GM18505 (cell line): ENCODE results near the gene SFXN3.

Experiments
- ATAC-seq: cut with Tn5 transposase; IDR thresholded peaks from one replicate; pipeline ENCODE4 v1.9.1; 2021; ENCODE audit not compliant: unreplicated experiment
- POLR2A ChIP-seq: IDR thresholded peaks from 4 replicates; pipeline ENCODE4 v1.6.1; 2011; ENCODE audit warnings: borderline replicate concordance; ENCODE audit not compliant: insufficient read depth, insufficient read length; ENCODE audit errors: extremely low read depth

Gene SFXN3

DNA sequence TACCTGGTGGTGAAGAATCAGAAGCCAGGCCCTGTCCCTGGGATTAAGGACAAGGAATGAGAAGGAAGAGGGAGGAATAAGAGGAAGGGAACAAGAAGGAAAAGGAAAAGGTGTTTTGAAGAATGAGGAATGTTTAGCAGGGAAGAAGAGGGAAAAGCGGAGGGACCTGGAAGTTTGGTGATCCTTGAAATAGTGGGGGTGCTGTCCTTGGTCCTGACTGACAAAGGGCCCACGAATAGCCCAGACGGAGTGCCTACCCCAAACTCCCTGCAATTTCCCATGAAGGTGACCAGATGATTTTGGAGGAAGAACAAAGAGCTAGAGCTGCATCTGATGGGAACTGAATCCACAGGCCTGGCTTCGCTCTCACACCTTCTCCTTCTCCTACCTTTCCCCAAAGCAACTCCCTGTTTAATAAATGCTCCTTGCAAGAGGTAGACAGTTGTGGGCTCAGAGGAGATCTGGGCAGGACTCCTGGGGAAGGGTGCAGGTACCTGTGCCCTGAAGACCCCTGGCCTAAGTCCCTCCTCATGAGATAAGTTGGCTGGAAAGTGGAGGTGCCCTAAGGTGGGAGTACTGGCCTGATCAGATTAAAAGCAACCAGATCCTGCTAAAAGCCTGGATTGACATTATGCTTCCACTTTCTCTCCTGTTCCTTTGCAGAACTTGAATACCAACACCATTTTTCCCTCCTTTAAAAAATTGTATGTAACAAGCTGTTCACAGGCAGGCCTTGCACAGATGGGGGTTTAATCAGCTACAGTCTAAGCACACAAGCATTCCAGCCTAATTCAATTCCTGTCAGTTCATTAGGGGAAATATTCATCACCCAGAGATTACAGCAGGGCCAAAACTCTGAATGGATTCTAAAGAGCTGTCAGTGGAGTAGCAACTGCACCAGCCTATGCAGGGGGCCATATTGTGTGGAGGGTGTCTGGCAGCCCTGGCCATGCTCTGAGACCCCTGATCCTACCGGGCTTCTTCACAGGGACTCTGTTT is 50.2 kb downstream of the SFXN3 start:
- no peak for TF ChIP-seq POLR2A

DNA sequence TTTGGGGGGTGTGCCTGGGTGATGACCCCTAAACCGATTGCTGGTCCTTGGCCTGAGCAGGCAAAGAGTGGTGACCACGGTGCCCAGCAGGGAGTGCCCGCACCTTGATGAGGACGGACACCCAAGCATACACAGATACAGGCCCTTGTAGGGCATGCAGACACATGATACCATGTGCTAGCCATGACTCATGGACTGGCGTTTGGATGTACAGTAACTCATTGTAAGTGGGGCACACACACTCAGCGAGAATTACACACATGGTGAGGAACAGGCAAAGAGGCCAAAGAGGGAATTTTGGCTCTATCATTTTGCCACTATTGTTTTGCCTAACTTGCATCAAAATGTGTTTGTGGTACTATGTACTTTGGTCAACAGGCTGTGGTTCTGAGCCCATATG is 54.8 kb downstream of the SFXN3 start:
- ATAC-seq: no peak
- TF ChIP-seq POLR2A: no peak

More for the DNA sequence above, 50.2 kb downstream of the SFXN3 start:
- ATAC-seq: no peak

DNA sequence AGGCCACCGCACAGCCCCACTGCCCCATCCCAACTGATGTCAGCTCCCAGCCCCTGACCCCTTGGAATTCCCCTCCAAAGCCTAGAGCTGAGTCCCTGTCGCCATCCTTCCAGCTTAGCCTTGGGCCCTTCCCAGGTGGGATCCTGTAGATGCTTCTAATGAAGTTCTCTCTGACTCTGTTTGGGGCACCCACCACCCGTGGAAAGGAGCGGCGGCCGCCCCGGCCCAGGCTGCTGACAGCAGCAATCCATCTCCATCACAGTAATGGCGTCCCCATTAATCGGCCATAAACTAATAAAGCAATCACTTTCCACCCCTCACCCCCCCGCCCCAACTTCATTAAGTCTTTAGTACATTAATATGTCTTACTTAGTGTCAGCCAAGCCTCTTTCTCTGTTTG is 56.3 kb downstream of the SFXN3 start:
- ATAC-seq: no peak

DNA sequence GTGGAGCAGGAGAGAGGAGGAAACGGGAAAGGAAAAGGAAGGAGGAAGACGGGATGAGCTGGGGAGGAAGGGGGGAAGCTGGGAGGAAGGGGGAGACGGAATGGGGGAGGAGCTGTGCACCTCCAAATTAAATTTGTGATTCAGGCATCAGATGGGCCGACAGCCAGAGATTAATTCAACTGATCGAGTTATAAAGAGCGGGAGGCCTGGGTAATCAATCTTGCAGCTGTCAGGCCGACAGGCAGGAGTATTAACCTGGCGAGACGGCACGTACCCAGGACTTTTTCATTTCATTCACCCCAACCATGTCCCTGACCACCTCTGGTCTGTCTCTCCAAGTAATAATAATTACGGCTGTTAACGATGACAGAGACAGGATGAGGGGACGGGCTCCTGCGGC is 56.9 kb downstream of the SFXN3 start:
- no peak for TF ChIP-seq POLR2A
- no peak for ATAC-seq

More for the DNA sequence above, 56.3 kb downstream of the SFXN3 start:
- no peak for TF ChIP-seq POLR2A

DNA sequence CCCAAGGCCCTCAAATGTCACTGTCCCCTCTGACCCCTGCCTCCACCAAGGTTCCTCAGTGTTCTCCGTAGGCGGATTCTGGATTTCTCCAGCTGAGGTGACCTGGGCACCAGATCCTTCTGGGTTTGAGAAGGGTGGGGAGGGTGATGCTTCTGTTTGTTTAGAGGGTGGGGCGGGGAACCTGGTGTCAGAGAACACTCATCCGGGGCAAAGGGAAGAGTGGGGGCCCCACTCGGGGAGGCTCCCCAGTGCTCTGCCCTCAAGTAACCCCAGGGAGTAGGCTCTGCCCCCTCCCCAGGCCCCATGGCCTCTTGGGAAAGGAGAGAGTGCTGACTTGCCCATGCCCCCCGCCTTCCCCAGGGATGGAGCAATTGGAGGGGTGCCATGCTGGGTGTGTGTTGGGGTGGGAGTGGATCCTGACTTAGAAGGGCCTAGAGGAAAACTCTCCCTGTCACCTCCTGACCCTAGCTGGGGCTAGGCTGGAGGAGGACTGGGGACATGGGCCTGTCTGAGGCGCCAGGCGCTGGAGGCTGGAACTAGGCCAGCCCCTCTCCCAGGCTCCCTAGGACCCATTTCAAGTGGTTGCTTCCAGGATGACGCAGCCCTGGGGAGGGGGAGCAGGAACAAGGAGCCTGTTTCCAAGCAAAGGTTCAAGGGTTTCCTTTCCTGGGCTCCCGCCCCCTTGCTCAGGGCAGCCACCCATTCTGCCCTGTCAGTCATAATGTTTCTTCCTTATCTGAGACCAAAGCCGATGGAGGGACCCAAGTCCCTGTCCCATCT is 58.7 kb downstream of the SFXN3 start:
- no peak for ATAC-seq
- no peak for TF ChIP-seq POLR2A

DNA sequence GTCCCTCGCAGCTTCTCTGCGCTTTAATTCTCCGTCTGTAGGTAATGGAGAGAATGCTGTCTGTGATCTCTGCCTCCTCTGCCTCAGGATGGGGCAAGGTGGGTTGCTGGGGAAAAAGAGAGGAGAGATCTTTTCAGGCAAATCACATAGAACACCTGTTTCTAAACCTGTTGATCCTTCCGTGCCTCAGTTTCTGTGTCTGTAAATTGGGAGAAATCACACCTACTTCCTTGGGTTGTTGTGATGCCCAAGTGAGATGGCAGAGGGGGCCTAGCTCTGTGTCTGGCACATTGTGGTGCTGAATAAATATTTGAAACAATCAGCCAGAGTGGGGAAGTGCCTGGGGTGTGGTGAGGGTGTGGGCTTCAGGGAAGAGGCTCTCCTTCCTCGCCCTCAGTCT is 59.6 kb downstream of the SFXN3 start:
- no peak for ATAC-seq

More for the DNA sequence above, 59.6 kb downstream of the SFXN3 start:
- TF ChIP-seq POLR2A: no peak
